GM12878 (cell line): ENCODE data around the gene CCL15. TPM values are rescaled to one million over a fixed set of nuclear protein-coding genes. Genes with fewer than 3 reads are reported as not detected.

ENCODE experiments used
- ATAC-seq: fragments of 200-7000 bp; cut with Tn5 transposase; 3 replicates; pipeline ENCODE4 v1.9.1; 2020; ENCODE audit warnings: mild to moderate bottlenecking, moderate library complexity
- BruUV-seq: library from RNA; stranded (reverse); fragments of 400-500 nt; replicated peaks from 2 replicates; lab custom pipeline; 2021; lab: Mats Ljungman, UMichigan
- CTCF ChIA-PET: fragments of 300-600 bp; sonication (Branson Sonifier 250); formaldehyde crosslinking; extraction: SDS; loops from one replicate; lab custom pipeline; 2021; ENCODE audit warnings: inconsistent platforms; lab: Yijun Ruan, JAX
- POLR2A ChIA-PET: fragments of 350-600 bp; formaldehyde crosslinking; extraction: SDS; loops from one replicate; lab custom pipeline; 2021; ENCODE audit warnings: inconsistent platforms; lab: Charles Lee
- RAD21 ChIA-PET: fragments of 300-600 bp; sonication (Branson Sonifier 250); formaldehyde crosslinking; loops from one replicate; lab custom pipeline; 2023; ENCODE audit warnings: antibody characterized with exemption; ENCODE audit not compliant: unreplicated experiment; lab: Charles Lee
- SMC1A ChIA-PET: fragments of 300-600 bp; sonication (Branson Sonifier 250); formaldehyde crosslinking; loops from one replicate; lab custom pipeline; 2023; ENCODE audit not compliant: unreplicated experiment, uncharacterized antibody; lab: Charles Lee
- DNase-seq: peaks from one replicate; pipeline ENCODE4 v3.0.0-alpha.2; 2011; ENCODE audit warnings: low read depth, low spot score
- FAIRE-seq: peaks from 3 replicates; lab custom pipeline; 2011; peaks lifted over from hg19 to GRCh38; lab: Jason Lieb, UNC
- H2AFZ ChIP-seq: 2 replicates; pipeline ENCODE4 v1.6.0; 2011; ENCODE audit warnings: low read depth, low read length, control low read depth; ENCODE audit not compliant: control insufficient read depth
- H3K27ac ChIP-seq: 2 replicates; pipeline ENCODE4 v1.5.1; 2011; ENCODE audit warnings: control low read depth; ENCODE audit not compliant: control insufficient read depth, insufficient read depth
- H3K27me3 ChIP-seq, 2 experiments: replicated peaks in 1 of 2; 2 replicates each; pipeline versions ENCODE4 v1.6.0 to v1.6.1; 2011; ENCODE audit warnings: low read length in 1 of 2; ENCODE audit not compliant: control insufficient read depth in 2 of 2, insufficient read depth in 2 of 2
- H3K36me3 ChIP-seq, 2 experiments: 2 replicates each; pipeline ENCODE4 v1.5.1; 2011; ENCODE audit warnings: low read length in 1 of 2; ENCODE audit not compliant: control insufficient read depth in 2 of 2, insufficient read depth in 2 of 2
- H3K4me1 ChIP-seq: 2 replicates; pipeline ENCODE4 v1.6.1; 2011; ENCODE audit warnings: mild to moderate bottlenecking, low read length, moderate library complexity, mixed read lengths; ENCODE audit not compliant: control insufficient read depth, insufficient read depth
- H3K4me2 ChIP-seq: 2 replicates; pipeline ENCODE4 v1.6.0; 2011; ENCODE audit warnings: control low read depth; ENCODE audit not compliant: control insufficient read depth, insufficient read depth
- H3K4me3 ChIP-seq: fragments of 200-600 bp; sonication (generic); 2 replicates; pipeline ENCODE4 v1.5.1; 2016
- H3K79me2 ChIP-seq: 2 replicates; pipeline ENCODE4 v1.6.0; 2011; ENCODE audit warnings: low read length; ENCODE audit not compliant: control insufficient read depth, insufficient read depth
- H3K9ac ChIP-seq: 2 replicates; pipeline ENCODE4 v1.8.0; 2011; ENCODE audit warnings: low read length, control low read depth, mixed read lengths; ENCODE audit not compliant: control insufficient read depth, insufficient read depth
- H3K9me3 ChIP-seq: replicated peaks from 3 replicates; pipeline ENCODE4 v1.5.1; 2011; ENCODE audit warnings: mild to moderate bottlenecking, low read length; ENCODE audit not compliant: control insufficient read depth, insufficient read depth
- H4K20me1 ChIP-seq: 2 replicates; pipeline ENCODE4 v1.6.0; 2011; ENCODE audit not compliant: control insufficient read depth, insufficient read depth
- BCL11A ChIP-seq: IDR thresholded peaks from 2 replicates; pipeline ENCODE4 v1.6.1; 2011; ENCODE audit warnings: low read depth, low read length
- CBX3 ChIP-seq: fragments of 200-600 bp; sonication (generic); IDR thresholded peaks from 2 replicates; pipeline ENCODE4 v1.6.1; 2016; ENCODE audit warnings: low read depth, borderline replicate concordance
- DPF2 ChIP-seq: fragments of 450-650 bp; IDR thresholded peaks from 2 replicates; pipeline ENCODE4 v1.6.1; 2017; ENCODE audit warnings: mild to moderate bottlenecking
- EP300 ChIP-seq, 2 experiments: fragments of 150-350 bp in 1 of 2; IDR thresholded peaks; 2 replicates each; pipeline ENCODE4 v1.6.1; 2011 to 2012; ENCODE audit warnings: low read depth in 2 of 2, low read length in 2 of 2, borderline replicate concordance in 1 of 2, improper control_type of control experiment in 1 of 2, inconsistent platforms in 1 of 2; ENCODE audit not compliant: control insufficient read depth in 1 of 2
- FOXM1 ChIP-seq: IDR thresholded peaks from 2 replicates; pipeline ENCODE4 v1.6.1; 2012; ENCODE audit warnings: low read depth, mild to moderate bottlenecking, inconsistent platforms, low read length, moderate library complexity
- IRF4 ChIP-seq: IDR thresholded peaks from 2 replicates; pipeline ENCODE4 v1.6.1; 2011; ENCODE audit warnings: low read depth, low read length
- MEF2B ChIP-seq: fragments of 450-650 bp; IDR thresholded peaks from 2 replicates; pipeline ENCODE4 v1.6.1; 2018; ENCODE audit warnings: mild to moderate bottlenecking, moderate library complexity; ENCODE audit not compliant: partially characterized antibody, poor library complexity, severe bottlenecking
- MTA2 ChIP-seq: fragments of 450-650 bp; IDR thresholded peaks from 2 replicates; pipeline ENCODE4 v1.6.1; 2016; ENCODE audit warnings: low read depth, mild to moderate bottlenecking, moderate library complexity
- NBN ChIP-seq: fragments of 450-650 bp; IDR thresholded peaks from 2 replicates; pipeline ENCODE4 v1.6.1; 2016
- NR2F1 ChIP-seq: fragments of 450-650 bp; conservative IDR thresholded peaks from 2 replicates; pipeline ENCODE4 v1.6.1; 2017; ENCODE audit warnings: mild to moderate bottlenecking
- POU2F2 ChIP-seq: IDR thresholded peaks from 3 replicates; pipeline ENCODE4 v1.6.1; 2011; ENCODE audit warnings: low read depth, mild to moderate bottlenecking, low read length, borderline replicate concordance
- RELB ChIP-seq: fragments of 450-650 bp; IDR thresholded peaks from 2 replicates; pipeline ENCODE4 v1.6.1; 2017; ENCODE audit warnings: low read depth, mild to moderate bottlenecking, moderate library complexity
- SPI1 ChIP-seq: IDR thresholded peaks from 2 replicates; pipeline ENCODE4 v1.6.1; 2011; ENCODE audit warnings: low read depth, mild to moderate bottlenecking, low read length, moderate library complexity, borderline replicate concordance; ENCODE audit not compliant: insufficient read depth
- SREBF1 ChIP-seq: IDR thresholded peaks from 2 replicates; pipeline ENCODE4 v1.6.1; 2012; ENCODE audit warnings: mild to moderate bottlenecking, low read length
- ZNF687 ChIP-seq: fragments of 450-650 bp; IDR thresholded peaks from 2 replicates; pipeline ENCODE4 v1.6.1; 2017; ENCODE audit warnings: mild to moderate bottlenecking, moderate library complexity
- WGBS: methylation state at CpG from one replicate; pipeline ENCODE4 v1.1.6; 2016; ENCODE audit warnings: low lambda C conversion rate; ENCODE audit not compliant: insufficient replicate concordance, insufficient coverage; ENCODE audit errors: missing lambda C conversion rate; 5-methylcytosine and 5-hydroxymethylcytosine counted together
- in situ Hi-C: fragments of 300-500 bp; cut with MboI; formaldehyde crosslinking; loops from 9 replicates; pipeline ENCODE4 v1.14.3; 2018; ENCODE audit warnings: mixed read lengths
- intact Hi-C: fragments of 100-400 bp; cut with micrococcal nuclease; formaldehyde crosslinking; loops from one replicate; pipeline ENCODE4 v1.14.2; 2022; ENCODE audit not compliant: unreplicated experiment
- polyA plus RNA-seq, 11 experiments: library from polyadenylated mRNA; depleted of rRNA in 4 of 11; unstranded in 6 of 11; stranded (reverse) in 5 of 11; fragments of >200 nt; fragmentation: Nextera tagmentation in 4 of 11; fragmentation: Illumina TruSeq in 1 of 11; extraction: Ambion mirVana in 4 of 11; extraction: Trizol in 1 of 11; gene quantifications; 1 replicate in 1 of 11; 2 replicates in 10 of 11; pipeline versions ENCODE4 v1.2.1 to v1.2.3, GENCODE V29; 2011 to 2016; ENCODE audit warnings: inconsistent platforms in 2 of 11, missing spikeins in 2 of 11, low read depth in 1 of 11
- total RNA-seq, 4 experiments: library from RNA; depleted of rRNA in 3 of 4; stranded (reverse); fragments of >200 nt in 3 of 4; fragmentation: Illumina TruSeq in 1 of 4; extraction: Trizol in 1 of 4; gene quantifications; 2 replicates each; pipeline versions ENCODE4 v1.2.1 to v1.2.3, GENCODE V29; 2013 to 2021

CCL15 gene
- total and polyA plus RNA-seq, 10 of the 15 experiments (the other 5 are each of a cell fraction or from before 2014, with no cell fraction given): 0.12 TPM; not detected in 9

GRCh38 chr17:35978346-35978745 is 23.0 kb downstream of the CCL15 start (continued):
- TF ChIP-seq ZNF687 (no peak), SREBF1 (no peak)

- intact Hi-C loops: loop anchor here (2.0 kb wide), 1 partner anchor 95 kb away; no protein-coding TSS in a partner anchor
- H3K9ac ChIP-seq: no peak overlapping the region
- no peak for DNase-seq
- H3K27me3 ChIP-seq: no peaks in the 10 kb centered on the region
- peaks cover 6% of the 10 kb centered on the region; the same call in 1 of the 2 replicates for H3K4me1 ChIP-seq
- CTCF ChIA-PET: interaction anchor here (0.9 to 19.0 kb wide), 11 partner anchors 8 to 170 kb away, joined by 3 to 622 read pairs (median 5); partner anchors contain the start of gene CCL3
- no peaks in the 10 kb centered on the region for H4K20me1 ChIP-seq
- peak; percentile 87 for ATAC-seq
- RAD21 ChIA-PET: interaction anchor here (1.1 to 17.2 kb wide), 8 partner anchors 8 to 171 kb away, joined by 4 to 342 read pairs (median 10); partner anchors contain the start of gene CCL3
- no peak for FAIRE-seq
- no peaks in the 10 kb centered on the region for H3K79me2 ChIP-seq
- H3K9me3 ChIP-seq: no peaks in the 10 kb centered on the region; the same call in 1 of the 3 replicates
- POLR2A ChIA-PET: interaction anchor here (1.2 to 1.3 kb wide), 2 partner anchors 95 to 173 kb away, joined by 3 to 5 read pairs; no protein-coding TSS in a partner anchor
- in situ Hi-C loops: no loop called here
- H3K27ac ChIP-seq: no peak overlapping the region
- H3K4me2 ChIP-seq: no peak overlapping the region; the same call in 1 of the 2 replicates
- H3K36me3 ChIP-seq: no peaks in the 10 kb centered on the region
- BruUV-seq: no TSS peak
- 14% methylated on average over 7 of the region's 7 CpGs for WGBS
- H2AFZ ChIP-seq: 0 out of 2 replicates have a peak overlapping the region, but pooled peaks have one; percentile 15
- H3K4me3 ChIP-seq: no peak overlapping the region
- SMC1A ChIA-PET: interaction anchor here (0.7 to 17.2 kb wide), 23 partner anchors 8 to 172 kb away, joined by 3 to 485 read pairs (median 4); partner anchors contain the start of genes CCL14, CCL3 and CCL4
- TF ChIP-seq BCL11A (0 out of 2 replicates have a peak, but pooled peaks have one; percentile 14), MTA2 (peak; percentile 68; the same call in 1 of the 2 replicates), NR2F1 (no peak), POU2F2 (peak; percentile 35; the same call in 1 of the 3 replicates), IRF4 (peak; percentile 58; the same call in 1 of the 2 replicates), DPF2 (peak; percentile 63; the same call in 1 of the 2 replicates), FOXM1 (no peak), NBN (0 out of 2 replicates have a peak, but pooled peaks have one; percentile 24), CBX3 (no peak), RELB (peak; percentile 47; the same call in 1 of the 2 replicates), EP300 (IDR thresholded peaks at IDR 0.05; ENCODE audit: borderline replicate concordance in 1 of 2, control insufficient read depth in 1 of 2, low read depth in 2 of 2, low read length in 2 of 2) (peak in 1 of 2 experiments; percentile 62; a peak in 1 of 4 replicates), SPI1 (peak; percentile 88), MEF2B (peak; percentile 50)
These were observed 23.8 kb downstream of the CCL15 start for GRCh38 chr17:35977509-35977908.
